ENCODE results near the gene MRRF. TPM values are rescaled to one million over a fixed set of nuclear protein-coding genes. Genes with fewer than 3 reads are reported as not detected.

MRRF gene
- total and polyA plus RNA-seq, 3 donors from 2014 or later: 45.5 to 63.4 (median 54.1) TPM

- no peaks in the 10 kb centered on the region for H3K36me3 ChIP-seq (ENCODE audit: low read depth, missing control alignments)
- intact Hi-C loops (cut with DNase I; ENCODE audit: low total_unique reads): no loop called here
- no peak overlapping the region for H3K4me3 ChIP-seq
- H3K27me3 ChIP-seq: no peaks in the 10 kb centered on the region
- peaks cover 13% of the 10 kb centered on the region for H3K4me1 ChIP-seq
- no peaks in the 10 kb centered on the region for H3K9me3 ChIP-seq
- H3K27ac ChIP-seq: no peak overlapping the region
- no peak for TF ChIP-seq POLR2A (IDR thresholded peaks at IDR 0.05)
- TF ChIP-seq CTCF (IDR thresholded peaks at IDR 0.05): no peak
- DNase-seq: no peak
- 88 to 93% methylated on average over 7 of the region's 7 CpGs for WGBS, 2 donors
Observed at GRCh38 chr9:122367065-122367464, 102.4 kb downstream of the MRRF start.

- DNase-seq: no peak
- TF ChIP-seq CTCF (IDR thresholded peaks at IDR 0.05): no peak
- TF ChIP-seq POLR2A (IDR thresholded peaks at IDR 0.05): no peak
- H3K9me3 ChIP-seq: no peaks in the 10 kb centered on the region
- no peak overlapping the region for H3K27ac ChIP-seq
- H3K4me3 ChIP-seq: no peak overlapping the region
- H3K27me3 ChIP-seq: no peaks in the 10 kb centered on the region
- WGBS, 2 donors: 82 to 89% methylated on average over 6 of the region's 6 CpGs
- peaks cover 13% of the 10 kb centered on the region for H3K4me1 ChIP-seq
- no peaks in the 10 kb centered on the region for H3K36me3 ChIP-seq (ENCODE audit: low read depth, missing control alignments)
- intact Hi-C loops (cut with DNase I; ENCODE audit: low total_unique reads): no loop called here
Observed at GRCh38 chr9:122367774-122368460, 103.2 kb downstream of the MRRF start.

- no peaks in the 10 kb centered on the region for H3K27me3 ChIP-seq
- DNase-seq: no peak
- intact Hi-C loops (cut with DNase I; ENCODE audit: low total_unique reads): no loop called here
- H3K4me3 ChIP-seq: no peak overlapping the region
- 93% methylated on average over 1 of the region's 1 CpG; no CpG with 5 or more reads in 1 of the 2 donors for WGBS, 2 donors
- no peak overlapping the region for H3K27ac ChIP-seq
- H3K36me3 ChIP-seq (ENCODE audit: low read depth, missing control alignments): no peaks in the 10 kb centered on the region
- TF ChIP-seq POLR2A (IDR thresholded peaks at IDR 0.05): no peak
- no peak for TF ChIP-seq CTCF (IDR thresholded peaks at IDR 0.05)
- no peaks in the 10 kb centered on the region for H3K9me3 ChIP-seq
- H3K4me1 ChIP-seq: peaks cover 13% of the 10 kb centered on the region
Observed at GRCh38 chr9:122368642-122369041, 104.0 kb downstream of the MRRF start.

GRCh38 chr9:122370303-122370702 is 105.6 kb downstream of the MRRF start:
- Histone ChIP-seq H3K27me3 (no peaks in the 10 kb centered on the region), H3K4me3 (no peak overlapping the region), H3K9me3 (no peaks in the 10 kb centered on the region), H3K4me1 (peaks cover 15% of the 10 kb centered on the region), H3K36me3 (ENCODE audit: low read depth, missing control alignments) (no peaks in the 10 kb centered on the region), H3K27ac (no peak overlapping the region)
- intact Hi-C loops (cut with DNase I; ENCODE audit: low total_unique reads): no loop called here
- no peak for DNase-seq
- TF ChIP-seq POLR2A (IDR thresholded peaks at IDR 0.05) (no peak), CTCF (IDR thresholded peaks at IDR 0.05) (no peak)
- WGBS, 2 donors: 59 to 77% methylated on average over 5 of the region's 5 CpGs
